ENCODE measurements around the gene ADAMTS17. TPM values are rescaled to one million over a fixed set of nuclear protein-coding genes. Genes with fewer than 3 reads are reported as not detected.

ADAMTS17 gene
- total and polyA plus RNA-seq, 8 donors = 0.31 to 14.3 (median 6.3) TPM

- H3K4me1 ChIP-seq = peaks cover 6 to 27% (median 16%) of the 10 kb centered on the region in 4 donors
- TF ChIP-seq POLR2AphosphoS5 (IDR thresholded peaks at IDR 0.05) = no peak
- no peak for TF ChIP-seq EP300 (IDR thresholded peaks at IDR 0.05)
- TF ChIP-seq POLR2A (IDR thresholded peaks at IDR 0.05) = no peak
- no peak for TF ChIP-seq CTCF (IDR thresholded peaks at IDR 0.05)
- H3K36me3 ChIP-seq = peaks cover 0 to 6% (median 0%) of the 10 kb centered on the region in 4 donors
- no peak overlapping the region for H3K4me3 ChIP-seq
- H3K27ac ChIP-seq = no peak overlapping the region
- intact Hi-C loops (cut with DNase I; ENCODE audit: low total_unique reads) = no loop called here
- no peaks in the 10 kb centered on the region for H3K27me3 ChIP-seq
- DNase-seq = no peak
- 94 to 97% (median 95%) methylated on average over 7 to 8 of the region's 8 CpGs for WGBS, 5 donors
- H3K9me3 ChIP-seq = peaks cover 0 to 8% (median under 1%) of the 10 kb centered on the region in 4 donors
Measured at GRCh38 chr15:100306098-100306497, 35.7 kb downstream of the ADAMTS17 start.

DNA sequence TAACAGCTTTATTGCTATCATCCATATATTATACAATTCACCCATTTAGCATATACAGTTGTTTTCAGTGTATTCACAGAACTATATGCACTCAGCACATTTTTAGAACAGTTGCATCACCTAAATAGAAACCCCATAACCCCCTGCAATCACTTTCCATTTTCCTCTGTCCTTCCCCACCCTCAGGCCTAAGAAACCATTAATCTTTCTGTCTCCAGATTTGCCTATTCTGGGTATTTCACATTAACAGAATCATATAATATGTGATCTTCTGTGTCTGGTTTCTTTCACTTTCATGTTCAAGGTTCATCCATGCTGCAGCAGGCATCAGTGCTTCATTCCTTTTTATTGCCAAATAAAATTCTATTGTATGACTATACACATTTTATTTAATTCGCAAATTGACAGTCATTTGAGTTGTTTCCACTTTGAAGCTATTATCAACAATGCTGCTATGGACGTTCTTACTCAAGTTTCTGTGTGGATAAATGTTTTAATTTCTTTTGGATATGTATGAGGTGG is 39.8 kb downstream of the ADAMTS17 start:
- TF ChIP-seq POLR2A (IDR thresholded peaks at IDR 0.05) (no peak), POLR2AphosphoS5 (IDR thresholded peaks at IDR 0.05) (no peak), CTCF (IDR thresholded peaks at IDR 0.05) (no peak), EP300 (IDR thresholded peaks at IDR 0.05) (no peak)
- Histone ChIP-seq H3K9me3 (peaks cover 0 to 24% (median 7%) of the 10 kb centered on the region in 4 donors), H3K4me3 (no peak overlapping the region), H3K4me1 (no peaks in the 10 kb centered on the region), H3K27ac (no peak overlapping the region), H3K27me3 (no peaks in the 10 kb centered on the region), H3K36me3 (peaks cover 0 to 10% (median 3%) of the 10 kb centered on the region in 4 donors)
- intact Hi-C loops (cut with DNase I; ENCODE audit: low total_unique reads) = no loop called here
- no peak for DNase-seq
- 71 to 87% (median 82%) methylated on average over 2 of the region's 2 CpGs for WGBS, 5 donors

DNA sequence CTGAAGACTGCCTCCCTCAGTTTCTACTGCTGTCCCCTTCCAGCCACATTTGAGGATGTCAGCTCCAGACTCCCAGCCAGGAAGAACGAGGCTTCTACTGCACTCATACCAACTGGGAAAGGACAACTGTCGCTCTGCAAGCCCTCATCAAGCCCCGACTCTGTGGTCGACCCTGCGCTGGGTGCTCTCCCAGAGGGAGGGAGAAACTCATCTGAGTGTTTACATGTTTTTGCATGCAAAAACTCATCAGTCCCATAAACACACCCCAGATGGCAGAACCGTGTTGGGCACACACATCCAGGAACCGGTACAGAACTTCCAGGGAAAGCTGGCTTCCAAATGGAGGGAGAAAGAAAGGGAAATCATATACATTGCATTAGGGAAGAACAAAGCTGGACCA is 43.5 kb downstream of the ADAMTS17 start:
- Histone ChIP-seq H3K9me3 (peaks cover 0 to 33% (median 11%) of the 10 kb centered on the region in 4 donors), H3K27ac (no peak overlapping the region), H3K36me3 (peaks cover 0 to 14% (median 0%) of the 10 kb centered on the region in 4 donors), H3K4me3 (no peak overlapping the region), H3K27me3 (no peaks in the 10 kb centered on the region), H3K4me1 (no peaks in the 10 kb centered on the region)
- intact Hi-C loops (cut with DNase I; ENCODE audit: low total_unique reads) = no loop called here
- TF ChIP-seq POLR2A (IDR thresholded peaks at IDR 0.05) (no peak), EP300 (IDR thresholded peaks at IDR 0.05) (no peak), POLR2AphosphoS5 (IDR thresholded peaks at IDR 0.05) (no peak), CTCF (IDR thresholded peaks at IDR 0.05) (no peak)
- WGBS, 5 donors = 82 to 88% (median 87%) methylated on average over 7 of the region's 7 CpGs
- no peak for DNase-seq

DNA sequence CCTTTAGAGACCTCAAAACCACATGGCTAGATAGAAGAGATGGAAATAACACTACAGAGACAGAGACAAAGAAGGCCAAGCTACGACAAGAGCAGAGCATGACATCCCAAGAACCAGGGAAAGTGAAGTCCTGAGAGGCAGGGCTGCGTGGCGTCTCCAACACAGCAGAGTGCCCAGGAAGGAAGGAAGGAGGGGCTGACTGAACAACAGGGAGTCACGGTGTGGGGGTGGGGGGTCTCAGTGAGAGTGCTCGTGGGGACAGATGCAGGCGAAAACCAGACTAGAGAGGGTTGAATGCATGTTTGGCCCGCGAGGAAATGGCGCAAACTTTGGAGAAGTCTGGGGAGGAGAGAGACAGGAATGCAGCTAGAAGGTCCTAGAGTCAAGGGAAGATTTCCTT is 44.0 kb downstream of the ADAMTS17 start:
- Histone ChIP-seq H3K9me3 (peaks cover 0 to 33% (median 11%) of the 10 kb centered on the region in 4 donors), H3K4me3 (no peak overlapping the region), H3K27ac (no peak overlapping the region), H3K36me3 (peaks cover 0 to 14% (median 0%) of the 10 kb centered on the region in 4 donors), H3K4me1 (no peaks in the 10 kb centered on the region), H3K27me3 (no peaks in the 10 kb centered on the region)
- TF ChIP-seq POLR2AphosphoS5 (IDR thresholded peaks at IDR 0.05) = no peak
- TF ChIP-seq CTCF (IDR thresholded peaks at IDR 0.05) = no peak
- no peak for TF ChIP-seq EP300 (IDR thresholded peaks at IDR 0.05)
- no peak for TF ChIP-seq POLR2A (IDR thresholded peaks at IDR 0.05)
- WGBS, 5 donors = 75 to 85% (median 77%) methylated on average over 9 of the region's 9 CpGs
- intact Hi-C loops (cut with DNase I; ENCODE audit: low total_unique reads) = no loop called here
- no peak for DNase-seq
